Loucy (cell line): ENCODE data around the gene PPP1R3D.

Experiments
- EZH2phosphoT487 ChIP-seq: fragments of 200-600 bp; IDR thresholded peaks from 2 replicates; pipeline ENCODE4 v1.6.1; 2018; ENCODE audit warnings: antibody characterized with exemption, mild to moderate bottlenecking, moderate library complexity, borderline replicate concordance
- TF ChIP-seq, protein P1 (sequence below): fragments of 200-600 bp; sonication (generic); conservative IDR thresholded peaks from 2 replicates; pipeline ENCODE4 v1.5.1; 2014; ENCODE audit warnings: mild to moderate bottlenecking, antibody characterized with exemption, low read length

DNA sequence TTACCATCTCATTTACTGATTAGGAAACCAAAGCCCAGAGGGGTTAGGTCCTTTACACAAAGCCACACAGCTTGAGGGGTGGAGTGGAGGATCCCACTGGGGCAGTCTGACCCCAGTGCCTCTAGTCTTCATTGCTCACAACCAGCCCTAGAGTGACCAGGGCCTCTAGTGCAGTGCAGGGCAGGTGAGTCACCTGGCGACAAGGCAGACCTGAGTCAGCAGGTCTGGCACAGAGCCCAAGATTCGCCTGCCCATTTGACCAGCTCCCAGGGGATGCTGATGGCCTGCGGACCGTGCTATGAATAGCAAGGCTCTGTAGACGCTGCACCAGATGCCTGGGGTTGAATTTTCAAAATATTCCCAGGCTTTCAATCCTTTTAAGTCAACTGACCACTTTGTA lies 48.0 kb upstream of the PPP1R3D start:
- TF ChIP-seq, protein P1, sequence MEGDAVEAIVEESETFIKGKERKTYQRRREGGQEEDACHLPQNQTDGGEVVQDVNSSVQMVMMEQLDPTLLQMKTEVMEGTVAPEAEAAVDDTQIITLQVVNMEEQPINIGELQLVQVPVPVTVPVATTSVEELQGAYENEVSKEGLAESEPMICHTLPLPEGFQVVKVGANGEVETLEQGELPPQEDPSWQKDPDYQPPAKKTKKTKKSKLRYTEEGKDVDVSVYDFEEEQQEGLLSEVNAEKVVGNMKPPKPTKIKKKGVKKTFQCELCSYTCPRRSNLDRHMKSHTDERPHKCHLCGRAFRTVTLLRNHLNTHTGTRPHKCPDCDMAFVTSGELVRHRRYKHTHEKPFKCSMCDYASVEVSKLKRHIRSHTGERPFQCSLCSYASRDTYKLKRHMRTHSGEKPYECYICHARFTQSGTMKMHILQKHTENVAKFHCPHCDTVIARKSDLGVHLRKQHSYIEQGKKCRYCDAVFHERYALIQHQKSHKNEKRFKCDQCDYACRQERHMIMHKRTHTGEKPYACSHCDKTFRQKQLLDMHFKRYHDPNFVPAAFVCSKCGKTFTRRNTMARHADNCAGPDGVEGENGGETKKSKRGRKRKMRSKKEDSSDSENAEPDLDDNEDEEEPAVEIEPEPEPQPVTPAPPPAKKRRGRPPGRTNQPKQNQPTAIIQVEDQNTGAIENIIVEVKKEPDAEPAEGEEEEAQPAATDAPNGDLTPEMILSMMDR: no peak
- TF ChIP-seq EZH2phosphoT487: no peak
